OCI-LY7 (cell line): ENCODE results near the gene PLPP3.
"Not testable (repeated sequence)": the region's sequence is repeated elsewhere in the genome, so short reads cannot be mapped to it uniquely, and the experiment has no call there.

ENCODE experiments used
- CTCF ChIP-seq: fragments of 200-600 bp; sonication (generic); conservative IDR thresholded peaks from 2 replicates; pipeline ENCODE4 v1.5.1; 2014; ENCODE audit warnings: mild to moderate bottlenecking, antibody characterized with exemption, low read length, moderate library complexity, mixed read lengths
- EZH2phosphoT487 ChIP-seq: fragments of 200-600 bp; sonication (generic); IDR thresholded peaks from 2 replicates; pipeline ENCODE4 v1.6.1; 2018; ENCODE audit warnings: low read depth, borderline replicate concordance, mild to moderate bottlenecking, mixed run types, antibody characterized with exemption, low read length, moderate library complexity, mixed read lengths

- not testable (repeated sequence) for TF ChIP-seq CTCF, EZH2phosphoT487
Observed at GRCh38 chr1:56610097-56610496, 30.7 kb upstream of the PLPP3 start.
